ENCODE results near the gene RANBP1.

GRCh38 chr22:20110359-20110985 lies 5.4 kb upstream of the RANBP1 start:
- no peak for TF ChIP-seq FOXP2 (optimal IDR thresholded peaks at IDR 0.05; ENCODE audit: control extremely low read depth, extremely low read length, insufficient read depth)
- TF ChIP-seq POLR2AphosphoS5 (IDR thresholded peaks at IDR 0.05; ENCODE audit: borderline replicate concordance, low read depth, low read length), result no peak
- TF ChIP-seq EZH2 (IDR thresholded peaks at IDR 0.05), result no peak

Measured in SK-N-MC (cell line).